SK-N-SH treated with all-trans-retinoic acid at 6 μM for 48 hours (cell line): Measurements from ENCODE around the gene CCT7.

Experiments
- OSR1 ChIP-seq: fragments of 250-450 bp; sonication (Bioruptor Pico); IDR thresholded peaks from 2 replicates; pipeline ENCODE4 v1.8.0; 2022; ENCODE audit warnings: moderate library complexity, mild to moderate bottlenecking, inconsistent platforms
- ZNF565 ChIP-seq: fragments of 450-650 bp; formaldehyde crosslinking; conservative IDR thresholded peaks from 2 replicates; pipeline ENCODE4 v1.5.0; 2020; ENCODE audit warnings: low read depth, mild to moderate bottlenecking, moderate library complexity

GRCh38 chr2:73187549-73187948, 46.6 kb upstream of the CCT7 start:
- no peak for TF ChIP-seq OSR1
- no peak for TF ChIP-seq ZNF565 (CRISPR knock-in tag)
